VCaP (cell line): ENCODE data around the gene OVCH1.
"Not testable (repeated sequence)": the region's sequence is repeated elsewhere in the genome, so short reads cannot be mapped to it uniquely, and the experiment has no call there.

Source experiments
- H3K27ac ChIP-seq: fragments of 450-650 bp; 2 replicates; pipeline ENCODE4 v1.5.1; 2017
- CTCF ChIP-seq: fragments of 450-650 bp; conservative IDR thresholded peaks from 2 replicates; pipeline ENCODE4 v1.5.1; 2017; ENCODE audit warnings: mild to moderate bottlenecking, moderate library complexity

The OVCH1 gene

GRCh38 chr12:29451888-29452287 lies 45.6 kb downstream of the OVCH1 start:
- no peak for TF ChIP-seq CTCF
- H3K27ac ChIP-seq = no peak overlapping the region

GRCh38 chr12:29448157-29448556 lies 49.3 kb downstream of the OVCH1 start:
- no peak overlapping the region for H3K27ac ChIP-seq
- no peak for TF ChIP-seq CTCF

GRCh38 chr12:29447285-29447975 lies 50.1 kb downstream of the OVCH1 start:
- no peak overlapping the region for H3K27ac ChIP-seq
- TF ChIP-seq CTCF = no peak

- H3K27ac ChIP-seq = no peak overlapping the region
- no peak for TF ChIP-seq CTCF
Measured at GRCh38 chr12:29439506-29439905, 58.0 kb downstream of the OVCH1 start.

- no peak for TF ChIP-seq CTCF
- H3K27ac ChIP-seq = no peak overlapping the region
Measured at GRCh38 chr12:29438752-29439408, 58.6 kb downstream of the OVCH1 start.

GRCh38 chr12:29437575-29437974 lies 59.9 kb downstream of the OVCH1 start:
- no peak for TF ChIP-seq CTCF
- H3K27ac ChIP-seq = no peak overlapping the region

GRCh38 chr12:29436815-29437214 lies 60.7 kb downstream of the OVCH1 start:
- H3K27ac ChIP-seq = not testable (repeated sequence)

- H3K27ac ChIP-seq = no peak overlapping the region
Measured at GRCh38 chr12:29431513-29431912, 66.0 kb downstream of the OVCH1 start.

More at GRCh38 chr12:29431513-29431912, 66.0 kb downstream of the OVCH1 start:
- TF ChIP-seq CTCF = no peak
